ENCODE data around the gene SCN1A. TPM values are rescaled to one million over a fixed set of nuclear protein-coding genes. Genes with fewer than 3 reads are reported as not detected.

SCN1A gene
- total RNA-seq, 1 donor from 2014 or later, result 8.6 TPM

DNA sequence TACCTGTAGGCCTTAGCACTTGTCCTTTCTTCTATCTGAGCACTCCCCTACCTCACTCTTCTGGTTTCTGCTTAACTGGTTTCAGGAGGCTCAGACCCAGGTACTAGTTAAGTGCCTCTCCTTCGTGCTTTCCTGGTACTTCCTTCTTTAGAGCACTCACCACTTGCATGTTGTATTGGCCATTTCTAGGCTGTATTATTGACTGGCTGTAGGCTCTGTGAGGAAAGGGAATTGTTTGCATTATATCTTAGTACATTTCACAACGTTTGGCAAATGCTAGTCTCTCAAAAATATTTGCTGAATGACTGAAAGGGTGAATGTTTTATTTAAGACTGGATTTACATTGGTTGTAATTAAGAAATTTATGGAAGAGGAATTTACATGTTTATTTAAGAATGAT, 36.0 kb upstream of the SCN1A start:
- Mint-ChIP-seq H3K4me1 (peaks cover 7% of the 10 kb centered on the region), H3K9me3 (no peaks in the 10 kb centered on the region), H3K4me3 (no peak overlapping the region), H3K27me3 (ENCODE audit: low read depth) (no peaks in the 10 kb centered on the region), H3K27ac (ENCODE audit: unreplicated experiment) (no peak overlapping the region), H3K36me3 (ENCODE audit: low read depth) (no peaks in the 10 kb centered on the region)
- no peak for DNase-seq (ENCODE audit: low read depth, low spot score)
- TF ChIP-seq, protein P1, sequence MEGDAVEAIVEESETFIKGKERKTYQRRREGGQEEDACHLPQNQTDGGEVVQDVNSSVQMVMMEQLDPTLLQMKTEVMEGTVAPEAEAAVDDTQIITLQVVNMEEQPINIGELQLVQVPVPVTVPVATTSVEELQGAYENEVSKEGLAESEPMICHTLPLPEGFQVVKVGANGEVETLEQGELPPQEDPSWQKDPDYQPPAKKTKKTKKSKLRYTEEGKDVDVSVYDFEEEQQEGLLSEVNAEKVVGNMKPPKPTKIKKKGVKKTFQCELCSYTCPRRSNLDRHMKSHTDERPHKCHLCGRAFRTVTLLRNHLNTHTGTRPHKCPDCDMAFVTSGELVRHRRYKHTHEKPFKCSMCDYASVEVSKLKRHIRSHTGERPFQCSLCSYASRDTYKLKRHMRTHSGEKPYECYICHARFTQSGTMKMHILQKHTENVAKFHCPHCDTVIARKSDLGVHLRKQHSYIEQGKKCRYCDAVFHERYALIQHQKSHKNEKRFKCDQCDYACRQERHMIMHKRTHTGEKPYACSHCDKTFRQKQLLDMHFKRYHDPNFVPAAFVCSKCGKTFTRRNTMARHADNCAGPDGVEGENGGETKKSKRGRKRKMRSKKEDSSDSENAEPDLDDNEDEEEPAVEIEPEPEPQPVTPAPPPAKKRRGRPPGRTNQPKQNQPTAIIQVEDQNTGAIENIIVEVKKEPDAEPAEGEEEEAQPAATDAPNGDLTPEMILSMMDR (conservative IDR thresholded peaks at IDR 0.05), result no peak

DNA sequence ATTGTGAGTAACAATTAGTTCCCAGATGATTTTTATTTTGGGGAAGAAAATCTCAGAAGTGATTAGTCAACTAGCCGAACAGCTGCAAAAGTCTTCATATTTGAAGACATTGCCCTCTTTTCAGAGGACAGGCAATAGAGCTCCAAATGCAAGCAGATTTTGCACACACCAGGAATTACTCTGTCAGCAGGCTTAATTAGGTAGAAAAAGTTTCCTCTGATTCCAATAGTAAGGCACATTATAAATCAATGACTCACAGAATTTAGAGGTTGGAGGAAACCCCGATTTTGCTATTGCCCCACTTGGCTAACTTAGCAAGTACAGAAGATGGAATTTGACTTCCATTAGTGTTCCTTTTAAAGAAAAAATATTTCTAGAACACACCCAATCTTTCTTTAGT, 30.7 kb upstream of the SCN1A start:
- no peak for DNase-seq (ENCODE audit: low read depth, low spot score)
- no peaks in the 10 kb centered on the region for H3K36me3 Mint-ChIP-seq (ENCODE audit: low read depth)
- no peaks in the 10 kb centered on the region for H3K27me3 Mint-ChIP-seq (ENCODE audit: low read depth)
- H3K4me3 Mint-ChIP-seq, result no peak overlapping the region
- TF ChIP-seq, protein P1 (conservative IDR thresholded peaks at IDR 0.05), result no peak
- no peaks in the 10 kb centered on the region for H3K4me1 Mint-ChIP-seq
- no peak overlapping the region for H3K27ac Mint-ChIP-seq (ENCODE audit: unreplicated experiment)
- H3K9me3 Mint-ChIP-seq, result no peaks in the 10 kb centered on the region

DNA sequence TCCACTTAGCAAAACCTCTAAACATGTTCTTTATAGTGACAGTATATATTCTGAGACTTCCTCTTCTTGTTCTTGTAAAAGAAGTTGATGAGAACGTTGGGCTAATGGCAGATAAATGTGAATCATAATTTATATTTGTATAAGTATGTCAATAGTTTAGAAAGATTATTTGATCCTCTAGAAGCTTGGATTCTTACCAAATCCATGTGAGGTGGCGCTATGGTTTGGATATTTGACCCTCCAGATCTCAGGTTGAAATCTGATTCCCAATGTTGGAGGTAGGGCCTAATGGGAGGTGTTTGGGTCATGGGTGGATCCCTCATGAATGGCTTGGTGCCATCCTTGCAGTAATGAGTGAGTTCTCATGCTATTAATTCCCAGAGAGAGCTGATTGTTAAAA, 29.8 kb upstream of the SCN1A start:
- no peaks in the 10 kb centered on the region for H3K36me3 Mint-ChIP-seq (ENCODE audit: low read depth)
- no peaks in the 10 kb centered on the region for H3K9me3 Mint-ChIP-seq
- no peak overlapping the region for H3K27ac Mint-ChIP-seq (ENCODE audit: unreplicated experiment)
- no peak for DNase-seq (ENCODE audit: low read depth, low spot score)
- TF ChIP-seq, protein P1 (conservative IDR thresholded peaks at IDR 0.05), result no peak
- no peaks in the 10 kb centered on the region for H3K4me1 Mint-ChIP-seq
- H3K27me3 Mint-ChIP-seq (ENCODE audit: low read depth), result no peaks in the 10 kb centered on the region
- no peak overlapping the region for H3K4me3 Mint-ChIP-seq

DNA sequence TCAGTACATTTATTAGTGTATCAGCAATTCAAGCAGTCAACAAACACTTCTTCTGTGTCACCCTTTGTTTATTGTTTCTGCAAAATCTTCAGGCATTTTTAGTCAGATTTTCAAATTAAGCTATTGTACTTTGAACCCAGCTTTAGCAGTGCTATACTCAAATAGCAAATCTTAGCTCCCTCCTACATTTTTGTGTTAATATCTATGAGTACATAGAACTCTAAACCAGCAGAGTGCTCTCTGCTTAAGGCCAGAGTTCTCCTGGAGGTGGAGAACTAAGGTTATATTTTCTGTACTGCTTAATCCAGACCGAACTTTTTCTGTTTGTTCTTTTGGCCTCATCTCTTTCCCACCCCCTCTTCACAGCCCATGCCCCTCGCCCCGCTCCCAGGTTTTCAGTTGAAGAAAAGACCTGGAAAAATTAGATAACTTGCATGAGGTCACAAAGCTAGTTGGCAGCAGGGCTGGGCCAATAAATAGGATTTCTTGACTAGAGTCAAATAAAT, 29.2 kb upstream of the SCN1A start:
- H3K27ac Mint-ChIP-seq (ENCODE audit: unreplicated experiment), result no peak overlapping the region
- H3K4me1 Mint-ChIP-seq, result no peaks in the 10 kb centered on the region
- H3K9me3 Mint-ChIP-seq, result no peaks in the 10 kb centered on the region
- H3K27me3 Mint-ChIP-seq (ENCODE audit: low read depth), result no peaks in the 10 kb centered on the region
- H3K36me3 Mint-ChIP-seq (ENCODE audit: low read depth), result no peaks in the 10 kb centered on the region
- no peak overlapping the region for H3K4me3 Mint-ChIP-seq
- no peak for DNase-seq (ENCODE audit: low read depth, low spot score)
- TF ChIP-seq, protein P1 (conservative IDR thresholded peaks at IDR 0.05), result no peak

DNA sequence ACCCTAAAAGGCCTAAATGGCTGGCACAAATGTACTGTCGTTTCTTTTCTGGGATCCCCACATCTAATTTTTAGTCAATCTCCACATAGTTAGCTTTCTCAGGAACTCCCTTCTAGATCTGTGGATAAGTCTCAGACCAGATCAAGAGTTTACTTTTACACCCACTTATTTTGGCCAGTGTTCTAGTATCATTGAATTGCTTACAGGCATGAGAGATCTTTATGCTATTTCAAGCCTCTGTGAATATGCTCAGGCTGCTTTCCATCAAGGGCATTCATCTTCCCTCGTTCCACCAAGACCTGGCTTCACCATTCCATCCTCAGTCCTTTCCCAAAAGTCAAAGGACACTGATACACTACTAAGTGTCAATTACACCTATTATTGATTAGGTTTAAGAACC, 27.8 kb upstream of the SCN1A start:
- no peak for DNase-seq (ENCODE audit: low read depth, low spot score)
- TF ChIP-seq, protein P1 (conservative IDR thresholded peaks at IDR 0.05), result no peak
- H3K27ac Mint-ChIP-seq (ENCODE audit: unreplicated experiment), result no peak overlapping the region
- no peak overlapping the region for H3K4me3 Mint-ChIP-seq
- H3K36me3 Mint-ChIP-seq (ENCODE audit: low read depth), result no peaks in the 10 kb centered on the region
- H3K27me3 Mint-ChIP-seq (ENCODE audit: low read depth), result no peaks in the 10 kb centered on the region
- no peaks in the 10 kb centered on the region for H3K4me1 Mint-ChIP-seq
- no peaks in the 10 kb centered on the region for H3K9me3 Mint-ChIP-seq
